Measurements from ENCODE around the gene C3orf85. TPM values are rescaled to one million over a fixed set of nuclear protein-coding genes. Genes with fewer than 3 reads are reported as not detected.
"Not testable (repeated sequence)": the region's sequence is repeated elsewhere in the genome, so short reads cannot be mapped to it uniquely, and the experiment has no call there.

The C3orf85 gene, protein sequence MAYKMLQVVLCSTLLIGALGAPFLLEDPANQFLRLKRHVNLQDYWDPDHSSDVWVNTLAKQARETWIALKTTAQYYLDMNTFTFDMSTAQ
- not detected for total RNA-seq

DNA sequence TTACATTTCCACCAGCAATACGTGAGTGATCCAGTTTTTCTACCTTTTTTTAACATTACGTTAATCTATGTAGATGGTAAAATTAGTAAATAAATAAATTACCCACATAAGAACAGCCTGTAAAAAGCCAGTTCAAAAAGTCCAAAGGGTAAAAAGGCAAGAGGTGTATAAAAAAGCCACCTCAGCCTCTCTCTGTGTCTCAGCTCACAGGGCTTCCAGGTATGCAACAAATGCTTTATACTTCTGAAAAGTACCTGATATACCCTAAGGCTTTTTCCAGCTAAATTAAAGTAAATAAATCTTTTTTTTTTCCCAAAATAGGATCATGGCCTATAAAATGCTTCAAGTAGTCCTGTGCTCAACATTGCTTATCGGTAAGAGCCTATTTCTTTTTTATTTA lies at the start of gene C3orf85:
Gene C3orf85, plus strand, starts transcription at position 197 of the 400 bp plus-strand sequence. Its CDS starts 129 bp downstream, at position 326.
- intact Hi-C loops (cut with DNase I), result no loop called here
- ATAC-seq, result no peak
- no peak for DNase-seq (ENCODE audit: low spot score)

DNA sequence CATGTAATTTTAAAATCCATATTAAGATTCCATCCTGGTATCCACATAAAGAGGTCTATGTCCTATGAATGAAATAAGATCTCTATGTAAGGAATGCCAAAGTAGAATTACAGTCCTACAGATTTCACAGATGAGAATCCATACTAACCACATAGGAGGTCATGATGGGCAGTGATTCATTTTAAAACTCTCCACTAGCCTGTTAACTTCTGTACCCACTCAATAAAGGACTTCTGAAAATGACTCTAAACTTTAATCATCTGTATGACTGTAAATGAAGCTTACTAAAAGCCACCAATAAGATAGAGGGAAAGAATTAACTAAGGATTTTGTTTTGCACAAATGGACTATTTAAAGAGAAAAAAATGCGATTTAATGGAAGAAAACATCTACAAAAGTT lies 47.3 kb upstream of the C3orf85 start:
- DNase-seq (ENCODE audit: low spot score) (no peak), ATAC-seq (no peak)
- intact Hi-C loops (cut with DNase I), result no loop called here

DNA sequence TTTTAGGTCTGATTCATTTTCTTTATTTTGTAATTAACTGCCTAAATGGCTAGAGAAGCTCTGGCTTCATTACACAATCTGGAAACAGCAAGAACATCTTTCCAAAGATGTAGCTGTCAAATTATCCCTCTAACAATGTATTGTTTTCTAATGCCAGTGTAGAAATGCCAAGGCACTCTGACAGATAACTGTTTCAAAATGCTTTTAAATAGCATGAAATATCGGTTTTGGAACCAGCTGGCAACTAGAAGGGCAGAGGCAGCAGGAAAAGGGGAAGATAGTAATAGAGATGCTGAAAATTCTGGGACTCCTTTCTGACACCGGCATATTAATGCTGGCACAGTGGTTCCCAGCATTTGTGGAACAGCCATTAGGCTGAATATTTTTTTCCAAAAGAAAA lies 44.7 kb upstream of the C3orf85 start:
- intact Hi-C loops (cut with DNase I), result no loop called here
- no peak for DNase-seq (ENCODE audit: low spot score)
- no peak for ATAC-seq

DNA sequence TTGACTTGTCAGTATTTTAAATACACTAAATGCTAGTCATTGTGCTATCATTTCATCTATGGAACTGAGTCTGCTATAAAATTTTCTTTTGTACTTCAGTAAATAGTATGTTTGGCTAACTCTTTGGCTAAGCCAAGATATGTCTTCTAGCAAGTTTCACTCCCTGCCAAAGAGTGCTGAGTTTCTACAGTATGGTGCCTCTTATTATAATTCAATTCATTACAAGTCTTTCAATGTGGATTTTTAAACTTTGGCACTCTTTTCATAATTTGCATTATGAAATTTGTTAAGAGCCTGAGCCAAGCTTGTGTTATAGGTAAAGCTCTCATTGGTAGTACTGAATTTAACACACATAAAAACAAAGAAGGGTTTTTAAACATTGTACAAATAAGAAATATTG lies 43.0 kb upstream of the C3orf85 start:
- no peak for DNase-seq (ENCODE audit: low spot score)
- intact Hi-C loops (cut with DNase I), result no loop called here
- no peak for ATAC-seq

DNA sequence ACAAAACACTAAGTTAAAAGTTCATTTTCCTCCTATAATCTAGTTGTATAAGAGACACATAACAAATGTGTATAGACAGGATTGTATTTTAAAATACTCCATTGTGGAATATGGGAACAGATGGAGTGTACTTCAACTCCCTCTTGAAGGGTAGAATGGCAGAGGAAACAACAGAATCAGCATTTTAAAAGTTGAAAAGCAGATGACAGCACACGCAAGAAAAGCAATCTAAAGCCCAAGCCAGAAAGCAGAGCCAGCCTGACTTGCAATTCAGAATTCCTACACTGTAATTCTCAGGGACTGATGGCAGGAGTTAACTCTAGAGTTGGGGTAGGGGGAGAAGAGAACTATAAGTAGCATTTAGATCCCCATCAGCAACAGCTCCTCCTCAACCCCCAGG lies 41.4 kb upstream of the C3orf85 start:
- intact Hi-C loops (cut with DNase I), result no loop called here
- ATAC-seq (no peak), DNase-seq (ENCODE audit: low spot score) (no peak)

DNA sequence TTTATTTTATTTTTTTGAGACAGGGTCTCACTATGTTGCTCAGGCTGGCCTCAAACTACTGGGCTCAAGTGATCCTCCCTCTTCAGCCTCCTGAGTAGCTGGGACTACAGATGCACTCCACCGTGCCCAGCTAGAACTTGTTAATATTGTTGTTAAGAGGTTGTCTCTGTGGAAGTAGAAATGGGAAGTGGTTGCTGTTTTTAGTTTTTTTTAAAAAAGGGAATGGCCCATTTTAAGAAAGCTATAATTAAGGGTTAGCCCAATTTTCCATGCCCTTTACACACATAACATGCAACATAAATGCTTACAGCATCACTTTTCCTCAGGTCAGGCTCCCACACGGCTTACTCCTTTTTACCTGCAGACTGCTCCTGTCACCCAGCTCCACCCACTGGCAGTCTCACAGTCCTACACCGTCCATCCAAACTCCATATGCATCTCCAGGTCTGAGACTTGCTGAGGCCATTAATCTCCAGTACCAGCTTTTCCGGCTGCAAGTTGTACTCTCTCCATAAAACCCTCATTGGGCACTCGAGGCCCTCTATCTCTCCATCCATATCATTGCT lies 38.4 kb upstream of the C3orf85 start:
- no peak for ATAC-seq

DNA sequence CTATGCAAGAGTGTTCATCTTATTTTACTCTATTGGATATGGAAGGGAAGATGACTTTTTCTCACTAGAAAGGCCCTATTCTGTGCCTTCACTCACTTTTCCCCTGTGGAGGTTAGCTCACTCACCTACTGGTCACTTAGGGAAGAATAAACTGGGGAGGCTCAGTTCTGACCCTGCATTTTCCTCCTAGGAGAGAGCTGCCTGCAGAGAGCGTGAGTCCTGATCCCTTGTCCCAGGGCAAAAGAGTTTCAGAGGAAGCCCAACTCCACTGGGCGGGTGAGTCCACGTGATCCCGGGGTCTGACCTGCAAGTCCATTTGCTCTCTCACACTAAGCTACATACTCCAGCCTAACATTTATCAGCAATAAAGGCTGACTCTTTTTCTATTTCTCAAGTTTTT lies 26.9 kb upstream of the C3orf85 start:
- DNase-seq (ENCODE audit: low spot score) (no peak), ATAC-seq (no peak)

More for the DNA sequence above, 38.4 kb upstream of the C3orf85 start:
- intact Hi-C loops (cut with DNase I), result no loop called here
- no peak for DNase-seq (ENCODE audit: low spot score)

DNA sequence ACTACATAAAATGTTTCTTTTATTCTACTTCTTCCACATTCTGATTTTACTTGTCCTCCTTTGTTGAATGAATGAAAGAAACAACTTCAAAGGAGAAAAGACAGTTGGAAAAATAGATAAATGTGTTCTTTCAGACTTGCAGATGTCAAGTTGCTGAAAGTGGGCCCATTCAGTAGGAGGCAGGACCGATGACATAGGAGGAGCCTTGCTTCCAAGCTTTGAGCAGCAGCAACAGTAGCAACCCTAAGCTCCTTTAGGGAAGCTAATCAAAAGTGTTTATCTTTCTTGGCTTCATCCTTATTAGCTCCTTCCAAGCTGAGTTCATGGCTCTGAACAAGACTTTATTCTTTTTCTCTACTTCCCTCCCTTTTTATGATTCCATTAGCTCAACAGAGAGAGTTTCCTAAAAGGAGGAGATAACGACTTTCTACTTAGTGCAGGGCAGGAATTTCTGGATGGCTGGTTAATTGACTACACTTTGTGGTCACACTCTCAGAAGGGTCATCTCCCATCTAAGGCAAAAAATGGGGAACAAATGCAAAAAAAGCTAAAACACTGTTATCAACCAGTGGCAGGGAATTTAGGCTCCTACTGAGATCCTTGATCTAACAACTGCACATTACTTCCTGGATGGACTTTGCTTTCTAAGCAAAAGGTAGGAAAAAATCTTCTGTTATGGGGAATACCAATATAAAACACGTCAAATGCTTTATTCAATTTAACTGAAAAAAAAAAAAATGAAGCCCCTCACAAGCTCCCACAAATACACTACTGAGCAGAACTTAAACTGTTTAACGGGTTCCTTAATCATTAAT lies 23.4 kb upstream of the C3orf85 start:
- intact Hi-C loops (cut with DNase I), result no loop called here
- ATAC-seq (no peak), DNase-seq (ENCODE audit: low spot score) (no peak)

More for the DNA sequence above, 26.9 kb upstream of the C3orf85 start:
- intact Hi-C loops (cut with DNase I), result no loop called here

DNA sequence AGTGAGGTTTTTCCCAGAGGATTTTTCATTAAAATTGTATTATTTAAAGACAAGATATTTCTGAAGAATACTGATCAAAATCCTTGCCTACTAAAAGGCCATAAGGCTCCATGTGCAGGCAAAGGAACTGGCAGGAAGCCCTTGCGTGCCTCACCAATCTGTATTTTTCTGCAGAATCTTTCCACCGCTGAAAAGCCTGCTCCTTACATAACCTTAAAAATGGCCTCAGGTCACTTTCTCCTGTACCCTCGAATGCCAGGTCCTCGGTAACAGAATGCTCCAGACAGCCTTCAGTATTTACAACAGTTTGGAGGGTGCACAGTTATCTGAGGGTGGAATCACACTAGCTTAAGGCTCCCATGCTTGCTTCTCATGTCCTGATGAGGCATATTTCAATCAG lies 21.8 kb upstream of the C3orf85 start:
- no peak for DNase-seq (ENCODE audit: low spot score)
- intact Hi-C loops (cut with DNase I), result no loop called here
- ATAC-seq, result no peak

DNA sequence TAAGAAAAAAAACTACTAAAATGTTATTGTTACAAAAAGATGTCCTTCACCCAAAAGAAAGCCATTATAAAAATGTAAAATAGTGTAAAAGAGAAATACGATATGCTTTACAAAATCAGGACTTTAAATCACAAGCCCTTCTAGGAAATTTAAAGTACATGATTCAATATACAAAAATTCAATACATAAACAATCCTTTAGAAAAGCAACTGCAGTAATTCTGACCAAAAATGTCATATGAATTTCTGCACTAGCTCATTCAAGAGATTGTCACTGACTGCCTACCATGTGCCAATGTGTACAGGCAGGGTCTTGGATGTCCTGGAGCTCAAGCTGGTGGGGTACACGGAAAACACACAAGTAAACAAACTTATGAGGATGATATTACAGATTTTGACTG lies 21.1 kb upstream of the C3orf85 start:
- DNase-seq (ENCODE audit: low spot score) (no peak), ATAC-seq (no peak)
- intact Hi-C loops (cut with DNase I), result no loop called here

DNA sequence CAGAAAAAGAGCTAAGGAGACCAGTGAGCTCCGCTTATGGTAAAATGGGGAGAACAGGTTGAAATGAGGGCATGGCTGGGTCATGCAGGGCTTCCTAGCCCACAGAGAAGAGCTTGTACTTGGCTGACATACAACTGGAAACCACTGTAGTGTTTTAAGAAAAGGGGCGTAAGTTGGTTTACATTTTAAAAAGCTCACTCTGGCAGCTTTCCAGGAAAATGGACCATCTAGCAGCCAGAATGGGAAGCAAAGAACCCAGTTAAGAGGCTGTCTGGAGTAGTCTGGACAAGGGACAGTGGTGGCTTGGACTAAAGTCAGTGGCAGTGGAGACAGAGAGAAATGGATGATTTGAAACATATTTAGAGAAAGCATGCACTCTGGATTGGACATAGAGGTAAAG lies 20.5 kb upstream of the C3orf85 start:
- ATAC-seq (no peak), DNase-seq (ENCODE audit: low spot score) (no peak)
- intact Hi-C loops (cut with DNase I), result no loop called here

DNA sequence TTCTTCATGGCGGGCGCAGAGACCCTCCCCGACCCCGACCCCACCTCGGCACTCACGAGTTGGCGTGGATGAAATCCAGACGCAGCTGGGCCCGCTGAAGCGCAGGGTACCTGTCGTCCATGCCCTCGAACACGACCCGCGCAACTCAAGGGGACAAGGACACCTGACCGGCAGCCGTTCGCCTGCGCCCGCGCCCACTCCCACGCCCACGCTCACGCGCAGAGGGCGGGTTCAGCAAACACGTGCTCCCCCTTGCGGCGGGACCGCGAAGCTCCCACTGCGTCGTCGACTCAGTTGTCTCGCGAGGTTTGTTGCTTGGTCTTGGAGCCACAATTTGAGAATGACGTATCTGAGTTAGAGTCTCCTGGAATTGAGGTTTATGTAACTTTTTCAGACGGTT lies 18.6 kb upstream of the C3orf85 start, which contains the start of gene MORC1:
Gene MORC1, minus strand, starts transcription at position 196 of the 400 bp plus-strand sequence. Its CDS starts 75 bp downstream, at position 121.
- no peak for ATAC-seq
- DNase-seq (ENCODE audit: low spot score), result no peak
- intact Hi-C loops (cut with DNase I), result no loop called here

DNA sequence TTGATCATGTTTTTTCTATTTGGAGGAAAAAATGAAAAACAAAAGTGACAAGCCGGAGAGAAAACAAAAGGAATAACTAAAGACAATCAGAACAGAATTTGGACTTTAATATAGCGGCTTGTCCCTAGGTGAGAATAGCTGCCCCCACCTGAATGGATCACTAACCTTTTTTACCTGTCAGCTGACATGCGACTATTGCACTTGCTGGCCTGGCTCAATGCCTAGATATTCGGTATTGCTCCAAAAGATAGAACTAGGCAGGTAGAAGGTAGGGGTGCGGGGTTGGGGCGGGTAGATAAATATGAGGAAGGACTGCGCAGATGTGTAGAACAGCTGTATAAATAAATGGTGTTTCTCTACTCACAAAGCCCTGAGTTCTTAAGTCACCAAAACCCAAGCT lies 17.9 kb upstream of the C3orf85 start:
- DNase-seq (ENCODE audit: low spot score), result no peak
- intact Hi-C loops (cut with DNase I), result no loop called here
- no peak for ATAC-seq

DNA sequence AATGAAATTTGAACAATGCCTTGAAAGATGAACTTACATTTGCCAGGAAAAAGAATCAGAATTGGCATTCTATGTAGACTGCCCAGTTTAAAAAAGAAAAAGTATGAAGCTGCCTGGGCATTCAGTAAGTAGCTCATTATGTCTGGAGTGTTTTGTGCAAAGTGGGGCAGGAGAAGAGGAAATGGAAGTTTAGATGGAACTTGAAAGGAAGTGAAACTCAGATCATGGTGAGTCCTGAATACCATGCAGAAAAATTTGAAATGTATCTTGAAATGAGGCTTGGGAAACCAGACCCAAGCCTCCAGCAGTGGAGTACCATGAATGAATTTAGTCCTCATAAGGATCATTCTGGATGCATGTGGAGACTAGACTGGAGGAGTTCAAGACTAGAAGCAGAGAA lies 13.8 kb upstream of the C3orf85 start:
- intact Hi-C loops (cut with DNase I), result no loop called here
- DNase-seq (ENCODE audit: low spot score) (no peak), ATAC-seq (no peak)

DNA sequence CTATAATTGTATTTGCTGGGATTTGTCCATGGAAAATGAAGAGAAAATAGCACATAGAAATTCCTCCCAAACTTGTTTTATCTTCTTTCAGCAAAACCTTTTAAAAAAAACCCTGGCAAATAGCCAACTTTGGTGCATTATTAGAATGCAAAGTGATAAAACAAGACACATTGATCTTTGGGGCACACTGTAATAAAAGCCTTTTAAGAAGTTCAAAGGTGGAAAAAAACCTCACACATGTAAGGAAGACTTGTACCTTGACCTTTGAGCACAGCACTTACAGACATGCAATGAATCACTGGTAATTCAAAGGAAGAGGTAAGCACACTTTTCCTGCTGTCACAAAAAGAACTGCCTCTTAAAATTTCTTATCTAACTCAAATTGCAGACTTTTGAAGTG lies 10.6 kb upstream of the C3orf85 start:
- no peak for ATAC-seq
- intact Hi-C loops (cut with DNase I), result no loop called here
- DNase-seq (ENCODE audit: low spot score), result no peak

DNA sequence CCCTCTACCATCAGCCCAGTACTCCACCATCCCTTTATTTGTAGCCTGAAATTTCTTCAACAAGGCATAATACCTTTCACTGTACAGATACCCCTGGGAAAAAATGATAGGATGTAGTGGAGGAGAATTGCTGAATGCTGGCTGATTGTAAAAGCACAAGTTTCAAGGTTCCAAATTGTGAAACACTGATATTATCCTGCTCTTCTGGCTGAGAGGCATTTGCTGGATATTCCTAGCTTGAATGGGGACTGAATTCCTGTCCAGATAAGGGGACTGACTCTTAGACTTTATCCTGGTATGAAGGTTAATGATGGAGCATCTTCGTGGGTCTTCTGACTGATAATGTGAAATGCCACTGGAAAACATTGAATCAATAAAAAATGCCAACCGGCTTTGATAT lies 9.0 kb upstream of the C3orf85 start:
- no peak for DNase-seq (ENCODE audit: low spot score)
- intact Hi-C loops (cut with DNase I), result no loop called here
- no peak for ATAC-seq

DNA sequence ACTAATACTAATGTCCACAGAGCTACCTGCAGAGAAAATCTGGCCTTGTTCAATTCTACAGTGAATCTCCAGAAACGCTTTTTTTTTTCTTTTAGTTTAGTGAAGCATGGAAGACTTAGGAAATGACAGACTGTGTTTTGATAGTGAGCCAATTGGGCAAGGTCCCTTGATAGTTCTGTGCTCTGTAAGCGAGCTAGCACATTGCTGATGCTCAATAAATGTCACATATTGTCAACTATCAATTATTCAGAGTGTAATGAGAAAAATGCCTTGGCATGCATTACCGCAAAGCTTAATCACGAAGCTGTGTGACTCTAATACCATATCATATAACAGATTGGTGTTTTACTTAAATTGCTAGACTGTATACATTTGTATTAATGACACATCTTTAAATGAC lies 5.2 kb upstream of the C3orf85 start:
- DNase-seq (ENCODE audit: low spot score) (no peak), ATAC-seq (no peak)
- intact Hi-C loops (cut with DNase I), result no loop called here

DNA sequence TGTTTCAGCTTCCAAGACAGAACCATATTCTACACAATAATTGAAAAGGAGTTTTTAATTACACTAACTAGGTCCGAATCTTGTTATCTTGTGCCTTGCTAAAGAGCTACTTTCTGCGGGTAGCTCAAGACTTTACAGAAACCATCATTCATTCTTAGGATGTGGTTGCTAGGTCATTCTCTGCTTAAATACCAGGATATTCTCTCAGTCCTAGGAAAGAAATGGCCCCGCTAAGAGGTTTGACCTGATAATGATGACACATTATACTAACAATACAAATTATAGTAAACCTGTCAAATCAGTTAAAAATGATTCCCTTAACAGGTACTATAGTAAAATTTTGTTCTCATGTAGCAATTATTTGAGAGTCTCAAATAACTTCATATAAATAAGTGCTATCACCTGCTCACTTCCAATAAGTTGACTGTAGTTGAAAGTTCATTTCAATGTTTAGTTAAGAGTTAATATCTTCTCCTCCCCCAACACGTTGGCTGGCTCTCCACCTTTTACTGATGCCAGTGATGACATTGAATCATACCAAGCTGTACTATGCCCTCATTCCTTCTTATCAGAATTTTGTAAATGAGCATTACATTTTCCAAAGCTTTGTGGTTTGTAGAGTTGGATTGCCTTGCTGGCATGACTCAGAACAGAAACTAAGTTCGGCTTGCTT lies 3.6 kb upstream of the C3orf85 start:
- ATAC-seq (no peak), DNase-seq (ENCODE audit: low spot score) (no peak)
- intact Hi-C loops (cut with DNase I), result no loop called here

DNA sequence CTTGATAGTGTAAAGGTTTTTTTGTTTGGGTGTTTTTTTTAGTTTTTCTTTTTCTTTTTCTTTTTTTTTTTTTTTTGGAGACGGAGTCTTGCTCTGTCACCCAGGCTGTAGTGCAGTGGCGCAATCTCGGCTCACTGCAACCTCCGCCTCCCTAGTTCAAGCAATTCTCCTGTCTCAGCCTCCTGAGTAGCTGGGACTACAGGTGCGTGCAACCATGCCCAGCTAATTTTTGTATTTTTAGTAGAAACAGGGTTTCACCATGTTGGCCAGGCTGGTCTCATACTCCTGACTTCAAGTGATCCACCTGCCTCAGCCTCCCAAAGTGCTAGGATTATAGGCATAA lies 3.1 kb upstream of the C3orf85 start:
- DNase-seq (ENCODE audit: low spot score); intact Hi-C loops (cut with DNase I); ATAC-seq: not testable (repeated sequence)

DNA sequence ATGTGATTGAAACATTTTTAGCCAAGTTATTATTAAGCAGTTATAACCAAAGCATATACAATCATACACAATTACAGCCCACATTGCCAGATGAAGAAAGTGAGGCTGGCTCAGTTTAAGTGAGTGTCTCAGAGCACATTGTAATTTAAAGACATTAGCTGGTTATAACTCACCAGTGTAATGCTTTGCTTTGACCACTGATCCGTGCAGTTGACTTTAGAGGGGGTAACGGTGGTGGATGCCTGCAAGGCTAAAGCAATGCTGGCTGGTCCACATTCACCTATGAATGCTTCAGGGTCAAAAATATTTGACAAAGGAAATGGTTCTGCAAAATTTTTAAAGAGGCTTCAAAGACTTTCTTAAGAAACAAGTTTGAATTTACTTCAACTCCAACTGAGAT lies 1.2 kb downstream of the C3orf85 start:
- ATAC-seq (no peak), DNase-seq (ENCODE audit: low spot score) (no peak)
- intact Hi-C loops (cut with DNase I), result no loop called here
